HepG2 (cell line): ENCODE data around the gene AASS.

Source experiments
- IRF2 ChIP-seq: IDR thresholded peaks from 2 replicates; pipeline ENCODE4 v1.6.1; 2018; ENCODE audit warnings: missing genetic modification reagents, missing compliant biosample characterization
- ZNF282 ChIP-seq: fragments of 450-650 bp; IDR thresholded peaks from 2 replicates; pipeline ENCODE4 v1.6.1; 2018; ENCODE audit not compliant: partially characterized antibody
- TF ChIP-seq, protein P1 (sequence below): sonication (generic); formaldehyde crosslinking; IDR thresholded peaks from 2 replicates; pipeline ENCODE4 v1.5.0; 2020; ENCODE audit warnings: mild to moderate bottlenecking, missing genetic modification reagents, moderate library complexity

DNA sequence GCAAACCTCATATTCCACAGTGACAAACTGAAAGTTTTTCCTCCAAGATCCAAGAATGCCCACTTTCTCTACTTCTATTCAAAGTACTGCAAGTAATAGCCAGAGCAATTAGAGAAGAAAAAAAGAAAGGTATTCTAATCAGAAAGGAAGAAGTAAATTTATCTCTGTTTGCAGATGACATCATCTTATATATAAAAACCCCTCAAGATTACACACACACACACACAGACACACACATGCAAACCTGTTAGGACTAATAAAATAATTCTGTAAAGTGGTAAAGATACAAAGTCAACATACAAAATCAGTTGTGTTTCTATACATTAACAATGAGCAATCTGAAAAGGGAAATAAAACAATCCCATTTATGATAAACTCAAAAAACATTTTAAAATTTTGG is 44.7 kb upstream of the AASS start:
- TF ChIP-seq ZNF282 (no peak), IRF2 (CRISPR knock-in tag) (no peak)
- TF ChIP-seq, protein P1, sequence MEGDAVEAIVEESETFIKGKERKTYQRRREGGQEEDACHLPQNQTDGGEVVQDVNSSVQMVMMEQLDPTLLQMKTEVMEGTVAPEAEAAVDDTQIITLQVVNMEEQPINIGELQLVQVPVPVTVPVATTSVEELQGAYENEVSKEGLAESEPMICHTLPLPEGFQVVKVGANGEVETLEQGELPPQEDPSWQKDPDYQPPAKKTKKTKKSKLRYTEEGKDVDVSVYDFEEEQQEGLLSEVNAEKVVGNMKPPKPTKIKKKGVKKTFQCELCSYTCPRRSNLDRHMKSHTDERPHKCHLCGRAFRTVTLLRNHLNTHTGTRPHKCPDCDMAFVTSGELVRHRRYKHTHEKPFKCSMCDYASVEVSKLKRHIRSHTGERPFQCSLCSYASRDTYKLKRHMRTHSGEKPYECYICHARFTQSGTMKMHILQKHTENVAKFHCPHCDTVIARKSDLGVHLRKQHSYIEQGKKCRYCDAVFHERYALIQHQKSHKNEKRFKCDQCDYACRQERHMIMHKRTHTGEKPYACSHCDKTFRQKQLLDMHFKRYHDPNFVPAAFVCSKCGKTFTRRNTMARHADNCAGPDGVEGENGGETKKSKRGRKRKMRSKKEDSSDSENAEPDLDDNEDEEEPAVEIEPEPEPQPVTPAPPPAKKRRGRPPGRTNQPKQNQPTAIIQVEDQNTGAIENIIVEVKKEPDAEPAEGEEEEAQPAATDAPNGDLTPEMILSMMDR (CRISPR knock-in tag): no peak
